ENCODE results near the gene FOSL1. TPM values are rescaled to one million over a fixed set of nuclear protein-coding genes. Genes with fewer than 3 reads are reported as not detected.

Gene FOSL1
- total RNA-seq, 1 experiment from 2014 or later: 33.7 TPM

DNA sequence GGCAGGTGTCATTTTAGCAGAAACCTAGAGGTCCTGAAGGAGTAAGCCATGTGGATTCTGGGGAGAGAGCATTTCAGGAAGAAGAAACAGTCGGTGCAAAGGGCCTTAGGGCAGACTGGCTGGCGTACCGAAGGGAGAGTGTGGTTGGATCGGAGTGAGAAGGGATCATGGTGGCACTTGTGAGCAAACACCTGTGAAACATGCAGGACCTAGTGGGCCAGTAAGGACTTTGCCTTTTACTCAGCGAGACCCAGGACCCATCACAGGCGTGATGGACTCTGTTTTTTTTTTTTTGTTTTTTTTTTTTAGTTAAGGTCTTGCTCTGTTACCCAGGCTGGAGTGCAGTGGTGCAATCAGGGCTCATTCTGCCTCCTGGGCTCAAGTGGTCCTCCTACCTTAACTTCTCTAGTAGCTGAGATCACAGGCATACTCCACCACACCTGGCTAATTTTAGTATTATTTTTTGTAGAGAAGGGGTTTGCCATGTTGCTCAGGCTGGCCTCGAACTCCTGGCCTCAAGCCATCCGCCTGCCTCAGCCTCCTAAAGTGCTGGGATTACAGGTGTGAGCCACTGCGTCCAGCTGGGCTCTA is 41.6 kb upstream of the FOSL1 start:
- H3K23ac ChIP-seq (ENCODE audit: insufficient read length, low read depth, low read length): no peak overlapping the region
- Mint-ChIP-seq H3K9me3 (no peaks in the 10 kb centered on the region), H3K36me3 (ENCODE audit: insufficient read depth in 1 of 3, low read depth in 3 of 3) (no peaks in the 10 kb centered on the region), H3K4me3 (no peak overlapping the region), H3K27me3 (ENCODE audit: low read depth) (peaks cover 21% of the 10 kb centered on the region), H3K27ac (no peak overlapping the region; a peak in 2 of 7 replicates), H3K4me1 (peaks cover 41 to 50% of the 10 kb centered on the region in 2 experiments)
- H3K14ac ChIP-seq (ENCODE audit: insufficient read depth, low read length): no peak overlapping the region
- H4K5ac ChIP-seq (ENCODE audit: insufficient read length, low read depth, low read length): no peak overlapping the region
- H3K27ac ChIP-seq (ENCODE audit: insufficient read length, low read depth, low read length): no peak overlapping the region
- H3K9ac ChIP-seq (ENCODE audit: extremely low read depth, insufficient read length, low read length): no peak overlapping the region
- H2BK20ac ChIP-seq (ENCODE audit: low read depth, low read length, poor library complexity, severe bottlenecking): no peak overlapping the region
- H4K8ac ChIP-seq (replicated peaks; ENCODE audit: insufficient read length, low read depth, low read length): no peak overlapping the region
- H3K18ac ChIP-seq (ENCODE audit: insufficient read length, low read depth, low read length): peak overlapping the region; percentile 60
- H3K23me2 ChIP-seq (ENCODE audit: insufficient read length, low read depth, low read length, poor library complexity, severe bottlenecking): peaks cover 8% of the 10 kb centered on the region
- no peak overlapping the region for H2BK15ac ChIP-seq (ENCODE audit: low read depth, low read length)
- no CpG with 5 or more reads among the region's 9 CpGs for WGBS (ENCODE audit: extremely low coverage, insufficient read length, low lambda C conversion rate)
- H2AFZ ChIP-seq (ENCODE audit: low read length): no peak overlapping the region
- no peak overlapping the region for H3K4ac ChIP-seq (ENCODE audit: low read depth, low read length)
- no peaks in the 10 kb centered on the region for H3K9me3 ChIP-seq (ENCODE audit: control insufficient read depth, low read depth, low read length)
- H4K91ac ChIP-seq (ENCODE audit: insufficient read length, low read depth, low read length): no peak overlapping the region
- no peak overlapping the region for H3K4me2 ChIP-seq (ENCODE audit: insufficient read depth, insufficient read length, low read length)
- H3K27me3 ChIP-seq (ENCODE audit: insufficient read depth, low read length): no peaks in the 10 kb centered on the region
- no peaks in the 10 kb centered on the region for H3K79me2 ChIP-seq (ENCODE audit: insufficient read depth, low read length)
- H3K4me1 ChIP-seq (ENCODE audit: insufficient read depth, low read length): peaks cover 8% of the 10 kb centered on the region
- DNase-seq: no peak
- no peak overlapping the region for H2AK5ac ChIP-seq (ENCODE audit: insufficient read length, low read length)
- H2BK5ac ChIP-seq (ENCODE audit: insufficient read length, low read length): no peak overlapping the region
- no peak overlapping the region for H2BK12ac ChIP-seq (ENCODE audit: insufficient read length, low read depth, low read length)
- peak overlapping the region; percentile 20 for H3K56ac ChIP-seq (ENCODE audit: insufficient read length, low read depth, low read length)
- H4K20me1 ChIP-seq (ENCODE audit: control insufficient read depth, insufficient read depth, insufficient read length): no peaks in the 10 kb centered on the region
- no peaks in the 10 kb centered on the region for H3K79me1 ChIP-seq (ENCODE audit: insufficient read depth, low read depth, low read length, poor library complexity, severe bottlenecking)
- TF ChIP-seq, protein P1, sequence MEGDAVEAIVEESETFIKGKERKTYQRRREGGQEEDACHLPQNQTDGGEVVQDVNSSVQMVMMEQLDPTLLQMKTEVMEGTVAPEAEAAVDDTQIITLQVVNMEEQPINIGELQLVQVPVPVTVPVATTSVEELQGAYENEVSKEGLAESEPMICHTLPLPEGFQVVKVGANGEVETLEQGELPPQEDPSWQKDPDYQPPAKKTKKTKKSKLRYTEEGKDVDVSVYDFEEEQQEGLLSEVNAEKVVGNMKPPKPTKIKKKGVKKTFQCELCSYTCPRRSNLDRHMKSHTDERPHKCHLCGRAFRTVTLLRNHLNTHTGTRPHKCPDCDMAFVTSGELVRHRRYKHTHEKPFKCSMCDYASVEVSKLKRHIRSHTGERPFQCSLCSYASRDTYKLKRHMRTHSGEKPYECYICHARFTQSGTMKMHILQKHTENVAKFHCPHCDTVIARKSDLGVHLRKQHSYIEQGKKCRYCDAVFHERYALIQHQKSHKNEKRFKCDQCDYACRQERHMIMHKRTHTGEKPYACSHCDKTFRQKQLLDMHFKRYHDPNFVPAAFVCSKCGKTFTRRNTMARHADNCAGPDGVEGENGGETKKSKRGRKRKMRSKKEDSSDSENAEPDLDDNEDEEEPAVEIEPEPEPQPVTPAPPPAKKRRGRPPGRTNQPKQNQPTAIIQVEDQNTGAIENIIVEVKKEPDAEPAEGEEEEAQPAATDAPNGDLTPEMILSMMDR (conservative IDR thresholded peaks at IDR 0.05): no peak
- H3T11ph ChIP-seq (ENCODE audit: low read length): no peak overlapping the region
- no peak overlapping the region for H2BK120ac ChIP-seq (ENCODE audit: low read depth, low read length, poor library complexity, severe bottlenecking)

All from H9 (cell line).